Head of caudate nucleus (tissue), 42 donors: ENCODE results near the gene LYPD6.
"Not testable (repeated sequence)": the region's sequence is repeated elsewhere in the genome, so short reads cannot be mapped to it uniquely, and the experiment has no call there.

Experiments
- DNase-seq, 42 donors: peaks; one replicate each; pipeline versions ENCODE4 v3.0.0 to v3.0.0-alpha.2; 2020 to 2021; ENCODE audit warnings: mixed read lengths in 7 of 42
- intact Hi-C: fragments of 100-400 bp; cut with DNase I; formaldehyde crosslinking; loops from one replicate; pipeline ENCODE4 v1.15.0; 2022

LYPD6 gene, protein sequence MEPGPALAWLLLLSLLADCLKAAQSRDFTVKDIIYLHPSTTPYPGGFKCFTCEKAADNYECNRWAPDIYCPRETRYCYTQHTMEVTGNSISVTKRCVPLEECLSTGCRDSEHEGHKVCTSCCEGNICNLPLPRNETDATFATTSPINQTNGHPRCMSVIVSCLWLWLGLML

DNA sequence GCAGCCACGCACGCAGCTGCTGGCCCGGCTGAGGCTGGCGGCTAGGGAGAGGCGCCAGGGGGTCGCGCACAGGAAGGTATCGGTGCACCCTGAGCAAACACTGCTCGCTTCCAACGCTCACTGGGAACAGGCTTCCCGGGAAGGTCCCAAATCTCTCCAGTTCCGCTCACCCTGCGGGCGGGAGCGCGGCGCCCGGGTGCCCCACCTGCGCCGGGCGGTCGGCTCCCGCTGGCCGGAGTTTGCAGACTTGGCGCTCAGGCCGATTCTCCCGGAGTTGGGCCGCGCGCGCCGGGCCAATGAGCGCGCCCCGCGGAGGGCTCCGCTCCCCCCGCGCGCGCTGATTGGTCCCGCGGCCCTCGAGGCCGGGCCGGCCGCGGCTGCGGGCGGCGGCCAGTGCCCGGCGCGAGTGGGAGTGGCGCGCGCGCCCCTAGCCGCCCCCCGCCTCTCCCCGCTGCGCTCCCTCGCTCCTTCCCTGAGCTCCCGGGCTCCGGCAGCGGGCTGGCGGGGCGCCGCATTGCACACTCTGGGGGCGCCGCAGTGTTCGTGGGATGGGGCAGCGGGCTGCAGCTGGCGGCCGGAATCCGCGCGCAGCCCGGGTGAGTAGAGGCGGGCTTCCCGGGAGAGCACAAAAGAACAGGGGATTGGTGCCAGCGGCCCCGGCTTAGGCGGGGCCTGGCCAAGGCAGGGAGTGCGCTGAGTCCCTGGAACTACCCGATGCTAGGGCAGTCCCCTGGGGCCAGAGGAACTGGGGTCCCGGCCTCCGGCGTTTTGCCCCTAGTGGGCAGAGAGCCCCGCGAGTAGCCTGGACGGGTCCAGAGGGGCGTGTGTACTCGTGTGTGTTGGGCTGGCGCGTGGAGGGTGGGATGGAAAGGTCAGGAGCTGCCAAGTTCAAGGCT is at the start of gene LYPD6:
Gene LYPD6 (plus strand): TSS at position 461 of the 896 bp plus-strand sequence. CDS start 107,122 bp downstream, outside the sequence.
- intact Hi-C loops: no loop called here
- peak in 41 of 42 donors; percentile 30 to 87 (median 73) for DNase-seq

DNA sequence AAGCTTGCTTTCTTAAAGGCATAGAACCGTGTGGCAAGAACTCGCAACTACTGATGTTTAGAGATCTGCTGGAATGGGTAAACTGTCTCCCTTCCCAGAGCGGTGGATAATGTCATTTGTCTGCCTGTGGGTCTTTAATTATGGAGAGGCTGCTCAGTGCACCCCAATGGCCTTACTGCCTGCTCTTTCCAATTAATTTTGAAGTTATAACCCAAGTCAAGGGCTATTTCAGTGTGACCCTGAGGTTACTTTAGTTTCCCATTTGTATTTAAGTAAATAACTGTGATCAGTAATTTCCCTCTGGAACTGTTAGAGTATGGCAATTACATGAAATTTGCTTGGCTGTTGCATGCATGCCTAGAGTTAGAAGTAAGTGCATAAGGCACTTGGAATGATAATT is 48.9 kb upstream of the LYPD6 start:
- DNase-seq: no peak
- intact Hi-C loops: no loop called here

DNA sequence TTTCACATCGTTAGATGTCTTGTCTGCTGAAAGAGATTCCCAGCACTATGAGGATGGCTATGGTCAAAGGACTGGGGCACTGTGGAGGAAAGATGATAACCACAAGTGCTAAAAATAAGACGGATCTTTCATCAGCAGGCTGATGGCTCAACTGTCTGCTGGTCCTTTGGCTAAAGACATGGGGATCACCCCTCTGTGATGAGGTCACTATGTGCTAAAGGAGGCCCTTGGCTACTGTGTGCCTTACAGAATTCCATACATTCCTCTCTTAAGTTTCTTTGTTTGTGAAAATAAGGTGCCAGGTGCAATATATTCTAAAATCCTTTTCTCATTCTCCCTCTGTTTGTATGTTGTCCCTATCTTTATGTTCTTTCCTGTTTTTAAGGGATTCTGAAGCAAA is 39.7 kb upstream of the LYPD6 start:
- no peak for DNase-seq
- intact Hi-C loops: no loop called here

GRCh38 chr2:149291881-149292280 is 38.5 kb upstream of the LYPD6 start:
- DNase-seq: no peak
- intact Hi-C loops: no loop called here

DNA sequence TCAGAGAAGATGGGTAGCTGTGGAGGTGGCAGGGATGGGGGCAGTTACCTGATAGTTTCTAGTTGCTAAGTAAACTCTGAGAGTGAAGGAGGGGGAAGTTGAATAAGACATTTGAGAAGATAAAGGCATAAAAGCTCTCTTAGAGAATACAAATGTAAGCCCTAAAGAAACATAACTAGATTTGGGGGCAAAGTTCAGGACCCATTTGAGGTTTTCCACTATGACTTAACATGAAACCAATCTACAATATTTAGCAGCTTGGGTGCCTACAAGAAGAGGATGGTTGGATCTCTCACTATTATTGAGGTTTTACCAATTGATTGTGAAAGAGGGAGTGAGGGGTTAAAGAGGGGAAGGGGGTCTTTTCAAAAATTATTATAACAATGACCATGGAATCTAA is 34.4 kb upstream of the LYPD6 start:
- intact Hi-C loops: no loop called here

DNA sequence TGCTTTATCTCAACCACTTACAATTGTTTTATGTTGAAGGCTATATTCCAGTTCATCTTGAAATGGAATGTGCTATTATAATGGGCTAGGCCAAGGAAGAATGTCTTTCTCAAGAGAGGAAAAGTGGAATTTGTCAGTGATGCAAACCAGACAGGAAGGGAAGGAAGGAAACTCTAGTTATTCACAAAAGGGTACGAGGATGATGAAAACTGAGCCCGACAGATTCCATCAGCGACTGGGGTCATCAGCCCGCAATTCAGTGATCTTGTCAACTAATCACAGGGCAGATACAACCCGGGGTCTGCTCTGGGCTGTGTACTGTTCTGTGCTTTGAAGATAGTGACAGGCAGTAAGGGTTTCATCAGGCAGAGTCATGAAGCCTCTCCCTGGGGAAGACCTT is 23.4 kb upstream of the LYPD6 start:
- intact Hi-C loops: no loop called here

More for the DNA sequence above, 34.4 kb upstream of the LYPD6 start:
- DNase-seq: no peak

GRCh38 chr2:149310349-149310748 is 20.0 kb upstream of the LYPD6 start:
- DNase-seq: no peak
- intact Hi-C loops: loop anchor here (10.0 kb wide), 1 partner anchor 296 kb away; no protein-coding TSS in a partner anchor

More for the DNA sequence above, 23.4 kb upstream of the LYPD6 start:
- no peak for DNase-seq

DNA sequence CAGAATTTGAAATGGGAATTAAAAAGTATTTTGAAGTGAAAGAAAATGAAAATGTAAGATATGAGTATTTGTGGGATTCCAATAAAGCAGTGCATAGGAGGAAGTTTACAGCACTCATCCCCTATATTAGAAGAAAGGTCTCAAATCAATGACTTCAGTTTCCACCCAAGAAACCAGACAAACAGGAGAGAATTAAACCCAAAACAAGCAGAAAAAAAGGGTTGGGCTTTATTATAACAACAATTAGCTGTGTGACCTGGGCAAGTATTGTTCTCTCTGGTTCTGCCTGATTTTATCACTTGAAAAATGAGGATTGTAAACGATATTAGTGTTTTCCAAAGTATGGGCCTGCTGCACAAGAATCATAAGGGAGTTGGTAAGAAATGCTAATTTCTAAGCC is 18.3 kb upstream of the LYPD6 start:
- no peak for DNase-seq
- intact Hi-C loops: loop anchor here (10.0 kb wide), 1 partner anchor 297 kb away; no protein-coding TSS in a partner anchor

DNA sequence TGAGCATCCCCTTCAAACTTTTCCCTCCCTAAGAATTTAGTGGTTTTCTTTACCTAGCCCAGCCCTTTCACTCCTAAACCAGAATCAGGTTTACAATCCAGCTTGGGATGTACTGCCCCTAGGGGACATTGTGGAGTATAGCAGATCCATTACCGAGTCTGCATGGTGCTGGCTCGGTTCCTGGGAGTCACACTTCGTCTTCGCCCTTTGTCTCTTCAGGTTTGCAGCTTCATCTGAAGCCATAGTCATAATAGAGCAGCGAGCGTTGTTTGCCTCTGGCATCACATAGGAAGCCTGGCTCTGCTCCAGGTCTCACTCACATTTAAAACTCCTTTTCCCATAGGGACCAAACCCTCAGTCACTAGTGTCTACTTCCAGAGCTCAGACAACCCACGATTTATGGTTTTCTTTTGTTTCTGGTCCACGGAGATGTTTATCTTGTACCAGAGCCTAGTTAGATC is 16.8 kb upstream of the LYPD6 start:
- peak in 28 of 42 donors; percentile 11 to 70 (median 28) for DNase-seq
- intact Hi-C loops: loop anchor here (10.0 kb wide), 1 partner anchor 299 kb away; no protein-coding TSS in a partner anchor

DNA sequence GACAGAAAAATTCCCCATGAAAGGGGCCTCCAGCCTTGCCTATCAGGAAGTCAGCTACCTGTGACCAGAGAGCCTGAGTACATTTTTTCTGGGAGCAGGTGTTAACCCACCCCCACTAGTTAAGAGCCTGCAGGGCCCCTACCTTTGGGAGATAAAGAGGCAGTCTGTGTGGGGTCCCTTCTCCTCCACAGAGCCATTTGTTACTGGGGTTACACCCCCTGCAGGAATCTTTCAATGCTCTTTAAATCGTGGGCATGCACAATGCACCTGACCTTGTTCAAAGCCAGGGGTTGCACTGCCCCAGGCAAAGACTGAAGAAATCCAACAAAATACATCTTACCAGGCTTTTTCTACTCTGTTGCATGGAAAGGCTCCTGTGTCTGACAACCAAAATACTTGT is 15.7 kb upstream of the LYPD6 start:
- intact Hi-C loops: loop anchor here (10.0 kb wide), 1 partner anchor 300 kb away; no protein-coding TSS in a partner anchor
- no peak for DNase-seq

DNA sequence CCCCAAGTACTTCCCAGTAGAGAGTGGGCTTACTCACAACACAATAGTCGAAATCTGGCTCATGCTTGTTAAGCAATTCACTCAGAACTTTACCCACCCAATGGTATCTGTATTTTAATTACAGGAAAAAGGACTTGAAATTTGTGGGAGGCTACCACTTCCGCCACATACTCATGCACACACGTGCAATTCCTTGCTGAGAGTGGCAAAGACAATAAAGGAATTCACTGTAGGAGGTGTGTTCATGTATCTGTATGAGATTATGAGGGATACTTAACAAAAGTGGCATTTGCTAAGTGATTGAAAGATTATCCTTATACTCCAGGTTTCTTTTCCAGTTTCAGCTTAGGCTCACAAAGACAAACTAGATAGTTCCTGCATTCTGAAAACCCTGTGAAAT is 14.9 kb upstream of the LYPD6 start:
- intact Hi-C loops: loop anchor here (10.0 kb wide), 1 partner anchor 301 kb away; no protein-coding TSS in a partner anchor
- DNase-seq: no peak

DNA sequence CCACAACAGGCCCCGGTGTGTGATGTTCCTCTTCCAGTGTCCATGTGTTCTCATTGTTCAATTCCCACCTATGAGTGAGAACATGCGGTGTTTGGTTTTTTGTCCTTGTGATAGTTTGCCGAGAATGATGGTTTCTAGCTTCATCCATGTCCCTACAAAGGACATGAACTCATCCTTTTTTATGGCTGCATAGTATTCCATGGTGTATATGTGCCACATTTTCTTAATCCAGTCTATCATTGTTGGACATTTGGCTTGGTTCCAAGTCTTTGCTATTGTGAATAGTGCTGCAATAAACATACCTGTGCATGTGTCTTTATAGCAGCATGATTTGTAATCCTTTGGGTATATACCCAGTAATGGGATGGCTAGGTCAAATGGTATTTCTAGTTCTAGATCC is 11.8 kb upstream of the LYPD6 start:
- intact Hi-C loops: loop anchor here (10.0 kb wide), 1 partner anchor 304 kb away; no protein-coding TSS in a partner anchor
- not testable (repeated sequence) for DNase-seq

DNA sequence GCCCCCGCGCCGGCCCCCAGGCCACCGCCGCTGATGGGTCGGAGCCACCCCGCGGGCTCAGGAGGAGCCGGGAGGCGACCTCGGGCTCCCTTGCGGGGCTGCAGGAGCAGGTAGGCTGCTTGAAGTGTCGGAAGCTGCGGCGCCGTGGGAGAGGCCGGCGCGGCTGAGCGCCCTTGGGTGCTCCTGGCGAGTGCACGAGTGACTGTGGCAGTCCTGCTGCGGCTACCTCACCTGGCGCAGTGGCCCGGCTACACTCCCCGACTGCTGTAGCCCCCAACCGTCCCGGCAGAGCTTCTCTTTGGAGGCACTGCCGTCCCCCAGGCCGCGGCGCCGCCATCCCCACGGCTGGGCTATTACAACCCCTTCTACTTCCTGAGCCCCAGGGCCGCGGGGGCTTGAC is 10.0 kb upstream of the LYPD6 start:
- intact Hi-C loops: no loop called here
- no peak for DNase-seq

DNA sequence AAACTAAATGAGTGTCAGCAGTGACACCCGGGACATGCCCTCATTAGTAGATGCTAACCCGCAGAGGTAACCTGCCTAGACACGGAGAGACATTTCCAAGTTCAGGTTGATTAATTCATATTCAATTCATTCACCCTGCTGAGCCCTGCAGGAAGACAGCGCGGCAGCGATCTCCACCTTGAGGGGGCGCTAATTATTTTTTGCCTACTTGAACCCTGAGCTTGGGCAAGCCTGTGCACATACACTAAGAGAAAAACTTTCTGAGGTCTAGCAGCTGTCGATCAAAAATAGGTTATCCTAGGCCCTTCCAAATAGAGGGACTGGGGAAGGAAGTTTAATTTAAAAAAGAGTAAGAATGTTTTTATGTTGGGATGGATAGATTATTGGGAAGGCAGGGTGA is 1.3 kb upstream of the LYPD6 start:
- peak in 11 of 42 donors; percentile 2 to 53 (median 11) for DNase-seq
- intact Hi-C loops: no loop called here

DNA sequence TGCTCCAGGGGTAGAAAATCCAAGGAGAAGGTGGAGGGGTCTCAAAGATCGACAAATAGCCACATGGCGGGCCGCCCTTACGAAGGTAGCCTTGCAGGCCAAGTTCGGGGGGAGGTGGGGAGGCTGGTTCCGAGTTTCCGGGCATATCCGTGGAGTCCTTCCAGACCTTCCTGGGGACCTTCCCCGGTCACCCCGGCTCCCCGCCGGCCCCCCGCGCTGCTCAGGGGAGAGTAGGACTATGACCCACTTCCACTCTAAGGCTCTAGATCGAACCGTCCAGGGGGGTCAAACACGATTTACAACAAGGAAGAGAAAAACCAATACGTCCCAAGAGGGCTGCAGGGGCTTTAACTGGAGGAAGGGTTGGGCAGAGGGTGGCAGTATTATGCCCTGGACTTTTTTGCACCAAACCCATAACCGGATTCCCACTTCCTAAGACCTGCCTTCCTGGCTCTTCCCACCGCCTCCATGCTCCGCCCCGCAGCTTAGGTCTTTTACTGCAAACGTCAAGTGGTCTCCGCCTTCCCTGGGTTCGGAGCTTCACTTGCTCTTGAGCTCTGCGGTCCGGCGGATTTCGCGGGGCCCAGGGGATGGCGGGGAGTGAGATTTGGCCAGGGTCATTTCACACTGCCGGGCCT is 779 bp upstream of the LYPD6 start:
- DNase-seq: peak in 36 of 42 donors; percentile 6 to 68 (median 31)
- intact Hi-C loops: no loop called here

DNA sequence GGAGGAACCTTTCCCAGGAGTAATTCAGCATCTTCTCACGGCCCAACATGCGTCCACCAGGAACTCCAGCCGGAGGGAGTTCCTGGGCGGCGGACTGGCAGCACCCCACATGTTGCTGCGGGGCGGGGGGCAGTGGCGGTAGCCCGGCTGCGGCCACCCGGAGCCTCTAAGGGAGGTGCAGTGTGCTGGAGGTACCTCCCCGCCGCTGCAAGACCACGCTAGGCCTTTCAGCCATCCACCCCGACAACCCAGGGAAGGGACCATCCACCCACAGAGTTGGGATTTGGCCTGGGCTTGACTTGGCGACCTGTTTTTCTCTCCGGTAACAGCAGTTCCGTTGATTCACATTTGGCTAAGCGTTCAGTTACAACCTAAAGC is 625 bp downstream of the LYPD6 start:
- intact Hi-C loops: no loop called here
- peak in 3 of 42 donors; percentile 19 to 43 (median 31) for DNase-seq

- intact Hi-C loops: no loop called here
- no peak for DNase-seq
These were observed 2.0 kb downstream of the LYPD6 start for GRCh38 chr2:149332364-149332763.

DNA sequence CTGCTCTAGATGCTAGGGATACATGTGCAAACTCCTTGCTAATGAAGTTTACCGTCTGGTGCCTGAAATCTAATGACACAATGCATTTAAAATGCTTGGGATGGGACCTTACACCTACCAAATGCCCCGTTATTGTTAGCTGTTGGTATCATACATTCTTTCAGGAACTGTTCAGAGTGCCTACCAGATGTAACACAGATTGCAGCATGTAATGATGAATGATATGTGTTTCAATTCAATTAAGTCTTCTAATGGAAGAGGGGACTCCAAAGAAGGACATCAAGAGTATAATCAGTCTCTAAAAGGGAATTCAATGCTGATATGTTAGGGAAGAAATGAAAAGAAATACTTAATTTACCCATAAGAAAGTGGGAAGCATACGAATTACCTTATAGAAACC is 3.2 kb downstream of the LYPD6 start:
- no peak for DNase-seq
- intact Hi-C loops: no loop called here

- intact Hi-C loops: no loop called here
These were observed 3.8 kb downstream of the LYPD6 start for GRCh38 chr2:149334156-149334555.

DNA sequence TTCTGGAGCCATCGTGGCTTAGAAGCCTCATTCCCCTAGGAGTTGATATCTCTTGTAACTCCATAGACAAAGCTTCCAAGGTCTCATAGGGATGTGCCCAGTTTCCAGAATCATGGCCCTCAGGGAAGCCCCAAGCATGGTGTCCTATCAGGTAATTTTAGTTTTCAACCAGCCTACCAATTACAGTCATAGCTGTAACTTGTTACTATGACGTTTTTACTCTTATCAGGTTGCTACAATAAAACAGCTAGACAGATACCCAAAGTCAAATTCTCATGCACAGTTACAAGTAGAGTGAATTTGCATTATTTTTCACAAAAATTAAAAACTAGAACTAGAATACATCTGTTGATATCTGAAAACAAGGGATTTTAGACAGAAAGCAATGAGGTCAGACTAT is 8.9 kb downstream of the LYPD6 start:
- DNase-seq: no peak
- intact Hi-C loops: no loop called here

More at GRCh38 chr2:149334156-149334555, 3.8 kb downstream of the LYPD6 start:
- no peak for DNase-seq
